NOMO-1 treated with DMSO at 0.1 percent for 48 hours (cell line): Measurements from ENCODE around the gene NDE1.
"Not testable (repeated sequence)": the region's sequence is repeated elsewhere in the genome, so short reads cannot be mapped to it uniquely, and the experiment has no call there.

Source experiments
- DNase-seq: peaks from one replicate; lab custom pipeline; 2025; ENCODE audit not compliant: unreplicated experiment; lab: John Stamatoyannopoulos, UW

NDE1 gene

GRCh38 chr16:15650019-15650697 lies at the start of gene NDE1:
TSS of gene NDE1 (plus strand) at chr16:15650245. CDS start at chr16:15664779, 14,534 bp downstream.
- DNase-seq: peak; percentile 83

GRCh38 chr16:15601212-15601879 lies 48.7 kb upstream of the NDE1 start:
- no peak for DNase-seq

- no peak for DNase-seq
Measured at GRCh38 chr16:15602285-15603044, 47.6 kb upstream of the NDE1 start.

- DNase-seq: no peak
Measured at GRCh38 chr16:15604460-15605440, 45.3 kb upstream of the NDE1 start.

GRCh38 chr16:15605839-15606517 lies 44.1 kb upstream of the NDE1 start:
- no peak for DNase-seq

GRCh38 chr16:15606518-15607220 lies 43.4 kb upstream of the NDE1 start:
- no peak for DNase-seq

- not testable (repeated sequence) for DNase-seq
Measured at GRCh38 chr16:15607221-15607699, 42.8 kb upstream of the NDE1 start.

- DNase-seq: no peak
Measured at GRCh38 chr16:15607700-15608396, 42.2 kb upstream of the NDE1 start.

- DNase-seq: no peak
Measured at GRCh38 chr16:15608398-15609285, 41.4 kb upstream of the NDE1 start.

GRCh38 chr16:15609286-15609649 lies 40.8 kb upstream of the NDE1 start:
- no peak for DNase-seq

GRCh38 chr16:15610369-15610871 lies 39.6 kb upstream of the NDE1 start:
- no peak for DNase-seq

GRCh38 chr16:15611610-15612009 lies 38.4 kb upstream of the NDE1 start:
- DNase-seq: no peak

- DNase-seq: no peak
Measured at GRCh38 chr16:15613676-15614075, 36.4 kb upstream of the NDE1 start.

- no peak for DNase-seq
Measured at GRCh38 chr16:15616012-15616411, 34.0 kb upstream of the NDE1 start.

GRCh38 chr16:15616475-15617165 lies 33.4 kb upstream of the NDE1 start:
- DNase-seq: no peak

GRCh38 chr16:15617901-15618300 lies 32.1 kb upstream of the NDE1 start:
- DNase-seq: no peak

- no peak for DNase-seq
Measured at GRCh38 chr16:15618392-15618791, 31.7 kb upstream of the NDE1 start.
